Right kidney (tissue), 1 donor: ENCODE results near the gene PCDH12.
"Not testable (repeated sequence)": the region's sequence is repeated elsewhere in the genome, so short reads cannot be mapped to it uniquely, and the experiment has no call there.

Experiments used
- DNase-seq: peaks from one replicate; pipeline ENCODE4 v3.0.0-alpha.2; 2016

PCDH12 gene

GRCh38 chr5:141941779-141942178, 16.2 kb downstream of the PCDH12 start:
- no peak for DNase-seq

GRCh38 chr5:141941307-141941706, 16.7 kb downstream of the PCDH12 start:
- DNase-seq = no peak

DNA sequence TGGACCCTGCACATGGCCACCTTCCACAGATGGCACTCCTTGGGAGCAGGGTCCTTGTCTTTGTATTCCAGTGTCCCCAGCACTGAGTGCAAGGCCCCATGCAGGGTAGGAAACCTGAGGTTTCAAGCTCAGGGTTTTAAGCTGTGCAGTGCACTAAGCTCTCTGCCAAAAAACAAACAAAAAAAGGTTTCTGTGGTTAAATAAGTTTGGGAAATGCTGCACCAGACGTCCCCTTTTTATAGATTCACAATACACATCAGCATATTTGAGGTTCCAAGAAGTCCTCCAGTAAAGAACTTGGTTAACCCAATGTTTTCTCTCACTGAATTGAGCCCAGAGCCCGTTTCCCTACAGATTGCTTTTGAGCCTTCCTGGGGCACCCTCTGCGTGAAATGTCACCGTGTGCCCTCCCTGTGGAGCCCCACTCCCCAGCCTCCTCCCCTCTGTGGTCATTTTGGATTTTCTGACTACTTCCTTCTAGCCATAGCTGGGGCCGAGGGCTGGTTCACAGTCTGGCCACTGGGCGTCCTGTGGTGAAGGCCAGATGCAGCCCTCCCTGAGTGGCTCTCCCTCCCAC, 17.2 kb downstream of the PCDH12 start:
- DNase-seq = no peak

- DNase-seq = no peak
These were observed 22.5 kb downstream of the PCDH12 start for GRCh38 chr5:141935538-141935937.

GRCh38 chr5:141934099-141934844, 23.7 kb downstream of the PCDH12 start:
- DNase-seq = no peak

DNA sequence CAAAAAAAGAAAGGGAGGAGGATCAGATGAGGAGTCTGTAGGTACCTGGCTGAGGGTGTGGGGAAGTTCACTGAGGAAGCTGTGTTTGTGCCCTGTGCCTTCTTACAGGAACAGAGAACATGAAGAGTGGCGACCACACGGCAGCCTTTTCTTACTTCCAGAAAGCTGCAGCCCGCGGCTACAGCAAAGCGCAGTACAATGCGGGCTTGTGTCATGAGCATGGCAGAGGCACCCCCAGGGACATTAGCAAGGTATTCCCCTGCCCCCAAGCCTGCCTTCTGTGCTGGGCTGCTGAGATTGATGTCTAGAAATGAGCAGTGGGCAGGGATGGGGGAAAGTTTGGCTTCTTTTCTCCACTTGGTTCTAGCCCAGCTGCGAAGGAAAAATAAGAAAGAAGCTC, 24.9 kb downstream of the PCDH12 start:
- no peak for DNase-seq

- DNase-seq = no peak
These were observed 26.3 kb downstream of the PCDH12 start for GRCh38 chr5:141931694-141932093.

- no peak for DNase-seq
These were observed 28.5 kb downstream of the PCDH12 start for GRCh38 chr5:141929398-141930058.

GRCh38 chr5:141928051-141928450, 30.0 kb downstream of the PCDH12 start:
- DNase-seq = no peak

GRCh38 chr5:141926434-141926833, 31.6 kb downstream of the PCDH12 start:
- DNase-seq = no peak

- DNase-seq = peak; percentile 98
These were observed 34.3 kb downstream of the PCDH12 start, which contains the start of gene DELE1 for GRCh38 chr5:141923448-141924313. Gene DELE1 (plus strand): TSS chr5:141923871. CDS start chr5:141923942, 71 bp downstream.

- not testable (repeated sequence) for DNase-seq
These were observed 35.1 kb downstream of the PCDH12 start for GRCh38 chr5:141922827-141923447.

DNA sequence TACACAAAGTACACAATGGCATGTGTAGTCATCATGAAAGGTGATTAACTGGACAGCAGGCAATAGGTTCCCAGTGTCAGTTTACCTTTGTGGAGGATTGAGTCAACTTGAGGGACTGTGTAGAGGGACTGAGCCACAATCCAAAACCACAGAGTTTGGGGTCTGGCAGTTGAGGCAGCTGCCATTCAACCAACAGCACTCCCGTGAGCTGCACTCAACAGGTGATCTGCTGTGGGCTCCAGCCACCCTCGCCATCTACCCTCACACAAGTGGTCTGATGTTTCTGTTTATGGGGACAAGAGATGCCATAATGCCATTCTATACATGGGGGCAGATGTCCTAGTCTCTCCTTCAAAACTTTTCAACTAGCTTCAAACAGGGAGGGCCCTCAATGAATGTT, 37.2 kb downstream of the PCDH12 start:
- DNase-seq = no peak

DNA sequence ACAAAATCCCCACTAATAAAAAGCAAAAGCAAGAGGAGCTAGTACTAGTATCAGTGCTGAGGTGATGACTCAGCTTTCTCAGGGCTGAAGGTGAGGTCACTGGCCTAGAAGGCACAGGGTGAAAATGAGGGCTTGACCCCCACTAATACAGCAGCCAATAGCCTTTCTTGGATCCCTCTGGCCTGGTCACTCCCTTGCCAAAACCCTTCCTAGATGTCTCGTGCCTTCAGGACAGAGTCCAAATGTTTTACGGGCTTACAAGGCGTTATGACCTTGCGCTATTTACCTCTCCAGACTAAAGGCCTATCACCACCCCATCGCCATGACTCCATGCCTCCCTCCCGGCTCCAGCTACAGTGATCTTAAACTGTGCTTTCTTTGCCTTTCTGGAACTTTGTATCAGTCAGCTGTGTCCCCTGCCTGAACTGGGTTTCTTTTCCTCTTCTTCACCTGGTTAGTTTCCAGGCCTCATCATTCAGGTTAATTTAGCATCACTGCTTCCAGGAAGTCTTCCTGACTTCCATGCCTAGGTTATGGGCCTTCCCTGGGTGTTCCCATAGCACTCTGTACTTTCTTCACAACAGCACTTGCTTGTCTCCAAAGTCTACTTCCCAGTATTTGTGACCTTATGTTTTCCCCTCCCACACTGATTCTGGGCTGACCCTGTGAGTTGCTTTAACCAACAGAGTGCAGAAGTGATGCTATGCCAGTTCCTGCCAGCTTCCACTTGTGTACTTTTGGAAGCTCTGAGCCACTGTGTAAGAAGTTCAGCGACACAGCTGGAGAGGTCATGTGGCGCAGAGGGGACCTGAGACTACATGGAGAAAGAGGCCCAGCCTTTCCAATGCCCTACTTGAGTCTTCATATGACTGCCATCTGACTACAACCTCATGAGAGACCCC, 38.5 kb downstream of the PCDH12 start:
- no peak for DNase-seq

GRCh38 chr5:141917760-141918159, 40.2 kb downstream of the PCDH12 start:
- no peak for DNase-seq

GRCh38 chr5:141916522-141916921, 41.5 kb downstream of the PCDH12 start:
- DNase-seq = no peak

- no peak for DNase-seq
These were observed 42.1 kb downstream of the PCDH12 start for GRCh38 chr5:141915881-141916336.

GRCh38 chr5:141914797-141915196, 43.2 kb downstream of the PCDH12 start:
- no peak for DNase-seq

- peak; percentile 73 for DNase-seq
These were observed 43.7 kb downstream of the PCDH12 start for GRCh38 chr5:141914199-141914743.

- no peak for DNase-seq
These were observed 44.3 kb downstream of the PCDH12 start for GRCh38 chr5:141913560-141914198.
